Stimulated activated effector memory CD8-positive, alpha-beta T cell treated with anti-CD3 and anti-CD28 coated beads, Interleukin-12 subunit alpha, Interleukin-12 subunit beta, amount 100 ng/mL, for 72 hours (primary cell): ENCODE data around the gene TMEM132E.
A peak's percentile ranks its signal among the peaks of the same experiment; 100 is the strongest.

Experiments used
- ATAC-seq: fragments of 150-1000 bp; cut with Tn5 transposase; 2 replicates; pipeline ENCODE4 v1.10.0; 2021
- DNase-seq, 2 donors: peaks; one replicate each; pipeline ENCODE4 v3.0.0; 2021 to 2022; ENCODE audit warnings: low spot score in 2 of 2
- H3K27ac Mint-ChIP-seq: one replicate; pipeline ENCODE4 v1.8.0; 2022; ENCODE audit warnings: mild to moderate bottlenecking, mixed read lengths
- H3K36me3 Mint-ChIP-seq: one replicate; pipeline ENCODE4 v1.8.0; 2022; ENCODE audit warnings: mild to moderate bottlenecking, mixed read lengths
- H3K4me1 Mint-ChIP-seq: one replicate; pipeline ENCODE4 v1.8.0; 2022; ENCODE audit warnings: mixed read lengths
- H3K4me3 Mint-ChIP-seq: one replicate; pipeline ENCODE4 v1.8.0; 2022; ENCODE audit warnings: mild to moderate bottlenecking, mixed read lengths
- H3K9me3 Mint-ChIP-seq: one replicate; pipeline ENCODE4 v1.8.0; 2022; ENCODE audit warnings: mixed read lengths

TMEM132E gene

GRCh38 chr17:34562387-34562786 is 17.0 kb upstream of the TMEM132E start:
- Mint-ChIP-seq H3K4me1 (no peaks in the 10 kb centered on the region), H3K36me3 (no peaks in the 10 kb centered on the region)
- ATAC-seq = peak; percentile 40

GRCh38 chr17:34565713-34566112 is 13.7 kb upstream of the TMEM132E start:
- Mint-ChIP-seq H3K27ac (no peak overlapping the region), H3K4me1 (no peaks in the 10 kb centered on the region), H3K9me3 (no peaks in the 10 kb centered on the region)

More at GRCh38 chr17:34562387-34562786, 17.0 kb upstream of the TMEM132E start:
- DNase-seq = no peak
- H3K4me3 Mint-ChIP-seq = no peak overlapping the region
- no peaks in the 10 kb centered on the region for H3K9me3 Mint-ChIP-seq
- H3K27ac Mint-ChIP-seq = no peak overlapping the region

DNA sequence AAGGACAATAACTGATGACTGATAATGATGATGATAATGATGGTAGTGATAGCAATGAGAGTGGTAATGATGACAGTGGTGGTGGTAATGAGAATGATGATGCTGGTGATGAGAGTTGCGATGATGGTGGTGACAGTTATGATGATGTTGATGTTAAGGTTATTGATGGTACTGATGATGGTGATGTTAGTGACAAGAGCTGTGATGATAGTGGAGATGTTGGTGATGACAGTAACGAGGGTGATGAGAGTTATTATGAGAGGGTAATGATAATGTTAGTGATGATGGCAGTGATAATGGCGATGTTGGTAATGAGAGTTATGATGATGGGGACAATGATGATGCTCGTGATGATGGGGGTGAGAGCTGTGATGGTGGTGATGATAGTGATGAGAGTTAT is 13.2 kb upstream of the TMEM132E start:
- DNase-seq (no peak), ATAC-seq (no peak)
- no peaks in the 10 kb centered on the region for H3K9me3 Mint-ChIP-seq
- no peak overlapping the region for H3K27ac Mint-ChIP-seq
- no peaks in the 10 kb centered on the region for H3K36me3 Mint-ChIP-seq
- no peak overlapping the region for H3K4me3 Mint-ChIP-seq
- H3K4me1 Mint-ChIP-seq = no peaks in the 10 kb centered on the region

More at GRCh38 chr17:34565713-34566112, 13.7 kb upstream of the TMEM132E start:
- Mint-ChIP-seq H3K4me3 (no peak overlapping the region), H3K36me3 (no peaks in the 10 kb centered on the region)
- DNase-seq (no peak), ATAC-seq (no peak)

GRCh38 chr17:34566873-34567272 is 12.5 kb upstream of the TMEM132E start:
- Mint-ChIP-seq H3K4me3 (no peak overlapping the region), H3K27ac (no peak overlapping the region), H3K36me3 (no peaks in the 10 kb centered on the region), H3K9me3 (no peaks in the 10 kb centered on the region), H3K4me1 (no peaks in the 10 kb centered on the region)
- ATAC-seq (no peak), DNase-seq (no peak)

DNA sequence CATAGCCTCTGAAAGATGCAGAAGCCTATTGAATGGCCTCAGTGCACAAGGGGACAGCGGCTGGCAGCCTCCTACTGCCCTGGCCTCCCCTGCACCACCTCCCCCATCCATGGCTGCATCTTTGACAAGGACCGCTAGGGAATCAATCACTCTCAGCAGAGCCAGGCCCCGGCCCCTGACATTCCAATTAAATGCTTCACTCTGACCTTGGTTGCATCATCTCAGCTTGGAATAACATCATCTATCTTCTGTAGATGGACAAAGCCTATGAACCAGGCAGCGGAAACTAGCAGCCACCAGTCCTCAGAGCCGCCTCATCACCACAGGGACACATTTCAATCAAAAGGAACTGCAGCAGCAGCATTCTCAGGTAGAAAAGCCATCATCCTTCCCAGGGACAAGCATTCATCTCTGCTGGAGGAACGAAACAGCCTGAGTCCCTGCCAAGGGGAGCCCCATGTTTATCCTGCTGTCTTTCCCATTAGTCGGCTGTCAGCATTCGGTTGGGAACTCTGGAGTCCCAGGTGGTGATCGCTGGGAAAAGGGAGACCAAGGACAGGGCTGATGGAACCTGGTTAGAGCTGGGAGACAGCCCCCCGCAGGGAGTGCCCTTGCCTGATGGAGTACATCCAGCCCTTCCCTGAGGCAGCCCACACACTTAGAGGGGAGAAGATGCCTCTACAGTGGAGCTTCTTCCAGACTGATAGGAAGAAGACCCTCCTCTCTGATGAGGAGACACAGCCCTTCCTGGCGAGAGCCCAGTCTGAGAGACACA is 11.5 kb upstream of the TMEM132E start:
- Mint-ChIP-seq H3K27ac (no peak overlapping the region), H3K4me3 (no peak overlapping the region), H3K4me1 (no peaks in the 10 kb centered on the region), H3K36me3 (no peaks in the 10 kb centered on the region), H3K9me3 (no peaks in the 10 kb centered on the region)
- DNase-seq (no peak), ATAC-seq (no peak)

- Mint-ChIP-seq H3K9me3 (no peaks in the 10 kb centered on the region), H3K4me3 (no peak overlapping the region), H3K27ac (no peak overlapping the region), H3K4me1 (no peaks in the 10 kb centered on the region), H3K36me3 (no peaks in the 10 kb centered on the region)
- DNase-seq (no peak), ATAC-seq (no peak)
Observed at GRCh38 chr17:34568953-34569352, 10.4 kb upstream of the TMEM132E start.

- no peak overlapping the region for H3K27ac Mint-ChIP-seq
- no peaks in the 10 kb centered on the region for H3K4me1 Mint-ChIP-seq
- DNase-seq (no peak), ATAC-seq (no peak)
- no peaks in the 10 kb centered on the region for H3K9me3 Mint-ChIP-seq
- H3K36me3 Mint-ChIP-seq = no peaks in the 10 kb centered on the region
- no peak overlapping the region for H3K4me3 Mint-ChIP-seq
Observed at GRCh38 chr17:34569591-34569990, 9.8 kb upstream of the TMEM132E start.

DNA sequence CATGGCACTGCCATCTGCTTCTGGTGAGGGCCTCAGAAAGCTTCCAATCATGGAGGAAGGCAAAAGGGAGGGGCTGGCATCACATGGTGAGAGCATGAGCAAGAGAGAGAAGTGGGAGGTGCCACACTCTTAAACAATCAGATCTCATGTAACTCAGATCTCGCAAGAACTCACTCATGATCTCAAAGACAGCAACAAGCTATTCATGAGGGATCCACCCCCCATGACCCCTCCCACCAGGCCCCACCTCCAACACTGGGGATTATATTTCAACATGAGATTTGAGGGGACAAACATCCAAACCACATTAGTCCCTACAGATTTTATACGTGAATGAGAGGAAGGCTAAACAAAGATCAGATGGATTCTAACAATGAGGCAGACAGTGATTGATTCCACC is 8.9 kb upstream of the TMEM132E start:
- DNase-seq (no peak), ATAC-seq (no peak)
- H3K9me3 Mint-ChIP-seq = no peaks in the 10 kb centered on the region

GRCh38 chr17:34571428-34572130 is 7.8 kb upstream of the TMEM132E start:
- Mint-ChIP-seq H3K4me3 (no peak overlapping the region), H3K9me3 (no peaks in the 10 kb centered on the region), H3K27ac (no peak overlapping the region), H3K4me1 (no peaks in the 10 kb centered on the region), H3K36me3 (no peaks in the 10 kb centered on the region)
- DNase-seq (no peak), ATAC-seq (no peak)

More for the DNA sequence above, 8.9 kb upstream of the TMEM132E start:
- Mint-ChIP-seq H3K4me3 (no peak overlapping the region), H3K4me1 (no peaks in the 10 kb centered on the region), H3K36me3 (no peaks in the 10 kb centered on the region), H3K27ac (no peak overlapping the region)

DNA sequence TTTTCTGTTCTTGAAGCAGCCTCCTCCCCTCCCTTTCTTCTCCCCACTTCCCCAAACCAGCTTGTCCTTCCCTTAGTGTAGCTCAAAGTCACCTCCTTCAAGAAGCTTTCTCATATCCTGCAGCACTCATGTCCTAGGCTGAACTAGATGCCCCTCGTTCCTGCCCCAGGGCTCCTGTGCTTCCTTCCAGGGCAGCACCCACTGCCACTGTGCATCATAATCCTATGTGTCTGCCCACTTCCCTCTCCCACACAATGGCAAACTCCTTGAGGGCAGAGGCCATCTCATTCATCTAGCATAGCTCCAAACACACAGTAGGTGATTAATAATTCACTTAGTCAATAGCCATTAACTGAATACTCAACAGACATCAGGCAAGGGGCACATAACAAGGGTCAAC is 6.9 kb upstream of the TMEM132E start:
- no peak for ATAC-seq
- no peaks in the 10 kb centered on the region for H3K9me3 Mint-ChIP-seq
- H3K4me1 Mint-ChIP-seq = no peaks in the 10 kb centered on the region
- H3K4me3 Mint-ChIP-seq = no peak overlapping the region
- H3K27ac Mint-ChIP-seq = no peak overlapping the region
- no peaks in the 10 kb centered on the region for H3K36me3 Mint-ChIP-seq
- DNase-seq = no peak

- no peaks in the 10 kb centered on the region for H3K36me3 Mint-ChIP-seq
- no peak overlapping the region for H3K27ac Mint-ChIP-seq
- peaks cover 13% of the 10 kb centered on the region for H3K4me1 Mint-ChIP-seq
- no peak for DNase-seq
- H3K9me3 Mint-ChIP-seq = no peaks in the 10 kb centered on the region
- no peak overlapping the region for H3K4me3 Mint-ChIP-seq
- no peak for ATAC-seq
Observed at GRCh38 chr17:34575182-34575581, 4.2 kb upstream of the TMEM132E start.

- Mint-ChIP-seq H3K36me3 (no peaks in the 10 kb centered on the region), H3K27ac (no peak overlapping the region), H3K4me3 (peak overlapping the region; percentile 69), H3K9me3 (no peaks in the 10 kb centered on the region), H3K4me1 (peaks cover 13% of the 10 kb centered on the region)
- ATAC-seq (no peak), DNase-seq (no peak)
Observed at GRCh38 chr17:34578016-34578415, 1.4 kb upstream of the TMEM132E start.

GRCh38 chr17:34578656-34579016 is 746 bp upstream of the TMEM132E start:
- peaks cover 13% of the 10 kb centered on the region for H3K4me1 Mint-ChIP-seq
- H3K9me3 Mint-ChIP-seq = no peaks in the 10 kb centered on the region
- H3K4me3 Mint-ChIP-seq = peak overlapping the region; percentile 69
- DNase-seq = no peak
- ATAC-seq = no peak
- no peaks in the 10 kb centered on the region for H3K36me3 Mint-ChIP-seq
- no peak overlapping the region for H3K27ac Mint-ChIP-seq

DNA sequence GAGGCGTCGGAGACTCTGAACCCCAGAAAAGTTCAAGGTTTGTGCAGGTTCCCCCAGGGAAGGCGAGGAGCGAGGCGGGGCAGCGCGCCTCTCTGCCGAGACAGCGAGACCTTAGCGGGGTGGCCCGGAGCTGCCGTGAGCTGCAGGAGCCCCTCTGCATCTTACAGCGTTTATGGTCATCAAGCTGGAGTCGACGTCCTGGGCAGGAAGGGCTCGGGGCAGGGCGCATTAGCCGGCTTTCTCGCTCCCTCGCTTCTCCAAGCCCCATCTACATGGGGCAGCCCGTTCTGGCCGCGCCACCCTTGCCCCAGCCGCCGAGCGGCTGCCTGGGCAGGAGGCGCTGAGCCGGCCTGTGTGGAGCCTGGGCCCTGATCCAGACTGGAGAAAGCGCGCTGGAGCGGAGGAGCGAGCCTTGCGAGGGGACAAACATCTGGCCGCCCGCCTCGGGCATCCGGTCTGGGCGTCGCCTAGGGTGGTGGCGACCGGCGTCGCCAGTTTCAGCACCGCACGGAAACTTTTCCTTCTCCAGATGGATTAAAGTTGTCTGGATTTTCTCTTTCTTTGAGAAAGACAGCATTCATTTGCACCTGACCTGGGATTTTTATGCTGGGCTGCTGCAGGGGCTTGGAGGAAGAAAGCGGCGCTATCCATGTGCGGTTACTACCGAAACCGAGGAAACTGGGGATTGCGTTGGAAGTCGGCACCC is 750 bp downstream of the TMEM132E start:
- DNase-seq = peak in 1 of 2 donors; percentile 51

DNA sequence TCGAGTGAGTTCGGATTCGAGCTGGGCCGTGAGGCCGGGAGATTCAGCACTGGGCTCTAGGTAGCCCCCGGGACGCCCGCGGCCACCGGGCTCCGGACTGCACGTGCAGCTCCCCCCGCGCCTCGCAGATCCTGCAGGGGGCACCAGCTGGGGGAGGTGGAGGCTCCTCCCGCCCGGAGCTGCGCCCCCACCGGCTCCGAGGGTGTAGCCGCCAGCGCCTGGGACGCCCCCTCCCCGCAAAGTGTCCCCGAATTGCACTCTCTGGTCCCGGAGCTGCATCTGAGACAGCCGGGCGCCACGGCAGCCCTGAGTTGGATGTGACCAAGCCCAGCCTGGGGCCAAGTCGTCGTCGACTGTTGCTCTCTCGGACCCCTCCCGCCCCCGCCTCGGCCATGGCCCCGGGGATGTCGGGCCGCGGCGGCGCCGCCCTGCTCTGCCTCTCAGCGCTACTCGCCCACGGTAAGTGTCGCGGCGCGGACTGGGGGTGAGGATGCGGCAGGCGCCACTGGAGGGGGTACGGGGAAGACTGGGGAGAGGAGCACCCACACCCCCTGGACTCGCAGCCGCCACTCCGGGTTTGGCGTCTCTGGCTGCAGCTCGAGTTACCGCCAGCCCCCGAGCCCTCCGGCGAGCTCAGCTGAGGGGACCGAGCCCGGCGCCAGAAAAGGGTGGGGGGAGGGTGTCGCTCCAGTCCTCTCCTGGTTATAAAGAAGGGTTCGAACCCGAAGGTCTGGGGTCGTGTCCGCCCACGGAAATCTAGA is 1.5 kb downstream of the TMEM132E start:
- DNase-seq (no peak), ATAC-seq (no peak)
- Mint-ChIP-seq H3K27ac (no peak overlapping the region), H3K4me3 (peak overlapping the region; percentile 69), H3K36me3 (no peaks in the 10 kb centered on the region), H3K9me3 (no peaks in the 10 kb centered on the region), H3K4me1 (peaks cover 13% of the 10 kb centered on the region)

More for the DNA sequence above, 750 bp downstream of the TMEM132E start:
- Mint-ChIP-seq H3K36me3 (no peaks in the 10 kb centered on the region), H3K4me1 (peaks cover 13% of the 10 kb centered on the region), H3K9me3 (no peaks in the 10 kb centered on the region), H3K27ac (no peak overlapping the region), H3K4me3 (peak overlapping the region; percentile 69)
- ATAC-seq = no peak
